Immature natural killer cell (primary cell): Measurements from ENCODE around the gene IGFALS. TPM values are rescaled to one million over a fixed set of nuclear protein-coding genes. Genes with fewer than 3 reads are reported as not detected.

Experiments used
- DNase-seq, 3 donors: peaks; one replicate each; pipeline ENCODE4 v3.0.0; 2022; ENCODE audit warnings: mixed read lengths in 1 of 3
- H3K27ac Mint-ChIP-seq, 6 donors: one replicate each; pipeline ENCODE4 v1.8.0; 2020; ENCODE audit warnings: mixed read lengths in 6 of 6, mild to moderate bottlenecking in 5 of 6, inconsistent platforms in 4 of 6, moderate library complexity in 3 of 6
- H3K27me3 Mint-ChIP-seq, 3 donors: one replicate each; pipeline ENCODE4 v1.8.0; 2020 to 2021; ENCODE audit warnings: low read depth in 3 of 3, mild to moderate bottlenecking in 3 of 3, mixed read lengths in 3 of 3, moderate library complexity in 3 of 3, inconsistent platforms in 1 of 3
- H3K36me3 Mint-ChIP-seq, 3 donors: one replicate each; pipeline ENCODE4 v1.8.0; 2020; ENCODE audit warnings: mixed read lengths in 3 of 3, inconsistent platforms in 2 of 3, mild to moderate bottlenecking in 2 of 3
- H3K4me1 Mint-ChIP-seq, 2 donors: one replicate each; pipeline ENCODE4 v1.8.0; 2020; ENCODE audit warnings: inconsistent platforms in 2 of 2, mild to moderate bottlenecking in 2 of 2, mixed read lengths in 2 of 2, moderate library complexity in 1 of 2
- H3K4me3 Mint-ChIP-seq, 5 donors: one replicate each; pipeline ENCODE4 v1.8.0; 2020; ENCODE audit warnings: mild to moderate bottlenecking in 5 of 5, mixed read lengths in 5 of 5, inconsistent platforms in 3 of 5, moderate library complexity in 3 of 5
- H3K9me3 Mint-ChIP-seq, 6 donors: one replicate each; pipeline ENCODE4 v1.8.0; 2020; ENCODE audit warnings: mild to moderate bottlenecking in 6 of 6, mixed read lengths in 6 of 6, inconsistent platforms in 4 of 6, moderate library complexity in 3 of 6
- polyA plus RNA-seq, 3 donors: library from polyadenylated mRNA; unstranded; fragments of 300-500 nt; fragmentation: Illumina TruSeq; gene quantifications; one replicate each; pipeline ENCODE4 v1.2.3, GENCODE V29; 2021

Gene IGFALS
- polyA plus RNA-seq, 3 donors from 2014 or later = not detected

DNA sequence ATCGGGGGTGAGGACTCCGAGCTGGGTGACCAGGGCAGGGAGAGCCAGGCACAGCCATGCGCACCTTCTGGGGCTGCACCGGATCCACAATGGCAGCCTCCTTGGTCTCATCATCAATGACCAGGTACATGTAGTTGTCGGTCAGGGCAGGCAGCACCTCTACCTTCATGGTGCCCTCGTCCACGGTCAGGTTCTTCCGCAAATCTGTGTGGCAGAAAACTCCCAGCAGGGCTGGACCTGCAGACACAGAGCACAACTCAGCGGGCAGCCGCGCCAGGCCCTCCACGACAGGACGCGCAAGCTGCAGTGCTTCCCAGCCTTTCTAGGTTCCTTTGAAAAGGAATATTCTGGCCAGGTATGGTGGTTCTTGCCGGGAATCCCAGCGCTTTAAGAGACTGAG lies 29.3 kb upstream of the IGFALS start:
- Mint-ChIP-seq H3K27me3 (peaks cover 8 to 14% (median 11%) of the 10 kb centered on the region in 3 donors), H3K9me3 (no peaks in the 10 kb centered on the region), H3K4me1 (peaks cover 27% of the 10 kb centered on the region in 2 donors), H3K4me3 (no peak overlapping the region), H3K36me3 (no peaks in the 10 kb centered on the region), H3K27ac (no peak overlapping the region)
- no peak for DNase-seq

DNA sequence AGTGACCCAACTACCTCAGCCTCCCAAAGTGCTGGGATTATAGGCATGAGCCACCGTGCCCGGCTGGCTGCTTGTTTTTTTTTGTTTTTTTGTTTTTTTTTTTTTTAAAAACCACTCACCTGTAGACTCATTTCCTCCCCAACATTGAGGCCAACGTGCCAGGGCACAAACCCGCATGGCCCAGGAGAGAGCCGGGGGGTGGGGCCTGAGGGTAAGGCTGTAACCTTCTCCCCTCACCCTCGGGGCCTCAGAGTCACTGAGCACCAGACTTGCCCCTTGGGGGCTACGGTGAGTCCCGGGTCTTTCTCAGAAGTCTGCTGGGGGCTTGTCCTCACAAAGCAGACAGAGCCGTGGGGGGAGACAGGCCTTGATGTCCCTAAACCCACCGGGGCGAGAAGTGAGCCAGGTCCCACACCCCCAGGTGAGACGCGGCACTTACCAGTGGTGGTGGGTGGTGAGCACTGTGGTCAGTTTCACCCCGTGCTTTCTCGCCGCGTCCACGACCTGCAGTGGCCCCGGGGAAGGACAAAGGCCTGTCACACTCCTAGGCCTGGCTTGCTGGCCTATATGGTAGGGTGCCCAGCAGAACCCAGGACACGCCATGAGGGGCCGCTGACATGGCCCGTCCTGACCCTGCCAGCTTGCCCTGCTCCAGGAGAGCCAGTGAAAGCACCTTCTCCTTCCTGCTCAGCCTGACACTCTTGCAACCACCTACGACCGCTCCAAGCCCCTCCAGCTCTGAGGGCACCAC lies 28.5 kb upstream of the IGFALS start:
- H3K27me3 Mint-ChIP-seq = peaks cover 6 to 7% (median 7%) of the 10 kb centered on the region in 3 donors
- peak overlapping the region in 1 of 6 donors; percentile 17 for H3K27ac Mint-ChIP-seq
- peaks cover 19 to 20% of the 10 kb centered on the region in 2 donors for H3K4me1 Mint-ChIP-seq
- DNase-seq = no peak
- H3K9me3 Mint-ChIP-seq = no peaks in the 10 kb centered on the region
- no peaks in the 10 kb centered on the region for H3K36me3 Mint-ChIP-seq
- no peak overlapping the region for H3K4me3 Mint-ChIP-seq

DNA sequence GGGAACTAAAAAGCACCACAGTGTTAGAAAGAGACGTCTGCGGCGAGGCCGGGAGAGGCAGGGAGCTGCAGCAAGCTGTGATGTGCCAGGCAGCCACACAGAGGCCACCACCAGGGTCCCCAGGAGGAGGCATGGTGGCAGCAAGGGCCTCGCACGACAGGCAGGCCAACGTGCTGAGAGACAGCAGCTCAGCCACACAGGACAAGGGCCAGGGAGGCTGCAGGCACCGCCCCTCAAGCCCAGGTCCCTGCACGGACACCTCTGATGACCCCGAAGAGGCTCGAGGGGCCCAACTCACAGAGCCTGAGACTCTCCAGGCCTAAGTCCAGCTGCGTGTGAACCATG lies 27.4 kb upstream of the IGFALS start:
- Mint-ChIP-seq H3K27me3 (peaks cover 2 to 4% (median 2%) of the 10 kb centered on the region in 3 donors), H3K9me3 (no peaks in the 10 kb centered on the region), H3K4me1 (peaks cover 18% of the 10 kb centered on the region in 2 donors), H3K36me3 (no peaks in the 10 kb centered on the region), H3K27ac (no peak overlapping the region), H3K4me3 (no peak overlapping the region)
- no peak for DNase-seq

DNA sequence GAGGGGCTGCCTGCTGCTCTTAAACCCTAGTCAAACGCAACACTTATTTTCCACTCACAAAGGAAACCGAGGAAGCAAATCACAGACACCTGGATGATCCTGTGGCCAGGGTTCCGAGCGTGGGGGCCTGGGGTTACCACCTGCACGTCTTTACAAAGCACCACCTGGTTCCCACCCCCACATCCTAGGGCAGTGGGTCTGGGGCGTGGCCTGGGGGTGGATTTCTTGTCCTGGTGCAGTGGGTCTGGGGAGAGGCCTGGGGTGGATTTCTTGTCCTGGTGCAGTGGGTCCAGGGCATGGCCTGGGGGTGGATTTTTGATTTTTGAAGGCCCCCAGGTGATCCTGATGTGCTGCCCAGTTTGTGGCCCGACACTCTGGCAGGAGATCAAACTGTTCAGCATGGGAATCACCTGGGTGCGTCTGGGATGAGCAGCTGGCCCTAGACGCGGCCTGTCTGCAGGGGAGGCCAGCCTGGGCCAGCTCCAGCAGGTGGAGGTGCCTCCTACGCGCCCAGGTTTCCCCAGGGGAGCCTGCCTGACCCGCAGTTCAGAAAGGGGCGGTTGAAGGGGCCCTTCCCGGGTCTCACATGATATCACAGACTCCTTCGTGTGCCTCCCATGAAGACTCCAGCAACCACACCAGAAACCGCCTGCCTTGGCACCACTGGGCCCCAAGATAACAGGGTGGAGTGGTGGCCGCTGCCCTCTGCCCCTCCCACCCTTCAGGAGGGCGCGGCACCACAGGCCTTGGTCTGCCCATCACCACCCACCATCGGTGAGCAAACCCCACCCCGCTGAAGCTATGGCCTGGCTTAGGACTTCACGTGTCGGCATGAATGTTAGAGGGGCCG lies 26.8 kb upstream of the IGFALS start:
- Mint-ChIP-seq H3K4me1 (peaks cover 13 to 15% of the 10 kb centered on the region in 2 donors), H3K36me3 (peaks cover 1 to 2% (median 2%) of the 10 kb centered on the region in 3 donors), H3K27me3 (peaks cover 2 to 4% (median 2%) of the 10 kb centered on the region in 3 donors), H3K4me3 (no peak overlapping the region), H3K9me3 (peaks cover 0 to under 1% (median 0%) of the 10 kb centered on the region in 6 donors), H3K27ac (no peak overlapping the region)
- no peak for DNase-seq

DNA sequence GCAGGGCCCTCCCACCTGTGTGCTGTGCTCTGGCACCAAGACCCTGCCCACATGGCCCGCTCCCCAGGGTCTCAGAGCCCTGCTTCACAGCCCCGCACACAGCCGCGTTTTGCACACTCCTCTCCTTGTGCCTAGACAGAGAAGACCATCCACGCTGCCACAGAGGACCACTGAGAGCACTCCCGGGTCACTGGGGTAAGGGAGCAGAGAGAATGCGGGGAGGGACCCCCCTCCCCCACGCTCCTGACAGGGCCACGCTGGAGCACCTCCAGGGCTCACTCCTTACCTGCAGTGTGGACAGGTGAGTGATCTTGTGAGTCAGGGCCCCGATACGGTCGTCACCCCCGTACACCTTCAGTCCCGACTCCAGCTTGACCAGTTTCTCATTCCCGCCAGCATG lies 26.1 kb upstream of the IGFALS start:
- Mint-ChIP-seq H3K9me3 (peaks cover 0 to 3% (median 0%) of the 10 kb centered on the region in 6 donors), H3K36me3 (peaks cover 6 to 8% (median 7%) of the 10 kb centered on the region in 3 donors), H3K27me3 (peaks cover 2 to 3% (median 2%) of the 10 kb centered on the region in 3 donors), H3K27ac (peak overlapping the region in 2 of 6 donors; percentile 40 to 57), H3K4me3 (no peak overlapping the region), H3K4me1 (peaks cover 10 to 16% of the 10 kb centered on the region in 2 donors)
- no peak for DNase-seq

DNA sequence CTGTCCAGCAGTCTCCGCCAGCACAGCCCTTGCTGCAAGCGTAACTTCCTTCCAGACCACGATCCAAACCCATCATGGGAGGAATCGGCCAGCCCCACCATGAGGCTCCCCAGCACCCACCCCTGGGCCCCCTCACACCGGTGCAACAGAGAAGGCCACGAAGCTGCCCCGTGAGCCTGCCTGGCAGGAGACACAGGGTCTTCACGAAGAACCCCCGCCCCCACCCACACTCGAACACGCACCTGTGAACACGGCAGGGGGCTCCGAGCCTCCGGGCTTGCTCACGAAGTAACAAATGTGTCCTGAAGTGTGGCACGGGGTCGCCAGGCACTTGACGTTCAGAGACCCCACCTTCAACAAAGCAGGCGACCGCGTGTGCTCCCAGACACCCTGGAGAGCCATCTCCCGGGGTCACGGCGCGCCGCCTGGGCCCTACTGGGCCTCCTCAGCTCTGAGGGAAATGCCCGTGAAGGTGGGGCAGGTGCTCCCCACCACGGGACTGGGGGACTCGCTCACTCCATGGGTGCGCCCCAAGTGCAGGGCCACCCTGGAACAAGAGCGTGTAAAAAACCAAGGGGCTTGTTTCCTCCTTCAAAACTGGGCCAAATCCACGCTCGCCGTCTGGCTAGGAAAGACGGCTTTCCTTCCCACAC lies 25.5 kb upstream of the IGFALS start:
- H3K27ac Mint-ChIP-seq = peak overlapping the region in 3 of 6 donors; percentile 40 to 71 (median 57)
- H3K36me3 Mint-ChIP-seq = peaks cover 6 to 8% (median 7%) of the 10 kb centered on the region in 3 donors

DNA sequence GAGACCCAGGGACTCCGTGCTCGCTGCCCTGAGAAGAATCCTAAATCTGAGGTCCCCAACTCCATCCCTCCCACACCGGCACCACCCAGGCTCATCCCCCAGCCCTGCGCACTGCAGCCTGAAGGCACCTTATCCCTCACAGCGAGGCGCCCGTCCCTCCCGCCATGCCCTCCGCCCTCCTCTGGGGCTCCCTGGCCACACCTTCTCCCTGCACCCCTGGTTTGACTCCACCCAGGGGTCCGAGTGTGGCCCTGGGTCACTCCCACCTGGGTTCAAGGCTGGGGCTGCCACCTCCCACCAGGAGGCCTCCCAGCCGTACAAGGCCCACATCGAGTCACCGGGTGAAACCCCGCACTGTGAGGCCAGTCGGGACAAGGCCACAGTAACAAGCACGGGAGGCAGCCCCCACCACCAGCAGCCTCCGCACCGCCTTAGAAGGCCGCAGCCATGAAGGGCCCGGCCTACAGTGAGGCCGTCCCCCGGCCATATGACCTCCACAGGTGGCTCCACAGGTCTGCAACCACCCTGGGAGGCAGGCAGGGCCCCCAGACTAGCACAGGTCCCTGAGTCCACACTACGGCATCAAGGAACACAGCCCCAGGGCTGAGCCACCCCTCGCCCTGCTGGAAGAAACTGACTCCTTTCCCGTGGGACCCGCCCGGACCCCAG lies 24.8 kb upstream of the IGFALS start:
- Mint-ChIP-seq H3K36me3 (peaks cover 7 to 13% (median 8%) of the 10 kb centered on the region in 3 donors), H3K9me3 (peaks cover 0 to 3% (median 0%) of the 10 kb centered on the region in 6 donors), H3K4me1 (peaks cover 0 to 8% of the 10 kb centered on the region in 2 donors), H3K27me3 (peaks cover 0 to 4% (median 2%) of the 10 kb centered on the region in 3 donors), H3K27ac (no peak overlapping the region), H3K4me3 (no peak overlapping the region)
- no peak for DNase-seq

More for the DNA sequence above, 25.5 kb upstream of the IGFALS start:
- peaks cover 4 to 10% of the 10 kb centered on the region in 2 donors for H3K4me1 Mint-ChIP-seq
- DNase-seq = no peak
- no peak overlapping the region for H3K4me3 Mint-ChIP-seq
- H3K9me3 Mint-ChIP-seq = peaks cover 0 to 3% (median 0%) of the 10 kb centered on the region in 6 donors
- H3K27me3 Mint-ChIP-seq = peaks cover 2% of the 10 kb centered on the region in 3 donors

DNA sequence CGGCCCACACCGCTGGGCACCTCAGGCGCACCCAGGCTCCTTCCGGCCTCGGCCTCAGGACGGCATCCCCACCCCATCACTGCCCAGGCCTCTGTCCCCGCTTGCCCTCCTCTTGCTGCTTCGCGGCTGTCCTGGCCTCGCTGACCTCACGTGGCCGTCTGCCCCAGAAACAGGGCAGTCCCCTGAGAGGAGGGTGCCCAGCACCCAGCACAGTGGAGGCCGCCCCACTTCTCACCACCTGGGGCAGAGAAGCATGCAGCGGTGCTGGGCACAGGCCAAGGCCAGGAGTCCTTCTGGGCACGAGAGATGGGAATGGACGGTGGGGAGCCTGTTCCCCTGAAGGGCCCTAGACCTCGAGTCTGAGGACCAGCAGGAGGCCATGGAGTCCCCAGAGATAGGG lies 24.2 kb upstream of the IGFALS start:
- no peak for DNase-seq
- Mint-ChIP-seq H3K4me1 (peaks cover 4 to 12% of the 10 kb centered on the region in 2 donors), H3K4me3 (no peak overlapping the region), H3K27ac (no peak overlapping the region), H3K36me3 (peaks cover 7 to 16% (median 8%) of the 10 kb centered on the region in 3 donors), H3K27me3 (peaks cover 0 to 4% (median 2%) of the 10 kb centered on the region in 3 donors), H3K9me3 (peaks cover 0 to 3% (median 0%) of the 10 kb centered on the region in 6 donors)

DNA sequence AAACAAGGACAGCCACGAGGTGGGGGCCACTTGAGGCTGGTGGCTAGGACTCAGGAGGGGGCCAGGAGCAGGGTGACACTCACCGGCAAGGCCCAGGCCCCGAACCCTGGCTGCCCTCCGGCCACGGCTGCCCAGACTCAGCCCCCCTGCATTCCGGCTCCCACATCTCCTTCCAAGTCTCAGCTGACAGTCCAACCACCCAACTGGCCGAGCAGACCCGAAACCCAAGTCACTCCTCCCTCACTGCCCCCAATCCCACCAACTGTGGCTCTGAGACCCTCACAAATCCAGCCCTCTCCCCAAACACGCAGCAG lies 23.7 kb upstream of the IGFALS start:
- Mint-ChIP-seq H3K4me1 (peaks cover 4 to 12% of the 10 kb centered on the region in 2 donors), H3K27me3 (peaks cover 0 to 4% (median 2%) of the 10 kb centered on the region in 3 donors), H3K36me3 (peaks cover 7 to 16% (median 8%) of the 10 kb centered on the region in 3 donors), H3K9me3 (peaks cover 0 to 3% (median 0%) of the 10 kb centered on the region in 6 donors), H3K27ac (peak overlapping the region in 1 of 6 donors; percentile 1), H3K4me3 (no peak overlapping the region)
- DNase-seq = no peak

DNA sequence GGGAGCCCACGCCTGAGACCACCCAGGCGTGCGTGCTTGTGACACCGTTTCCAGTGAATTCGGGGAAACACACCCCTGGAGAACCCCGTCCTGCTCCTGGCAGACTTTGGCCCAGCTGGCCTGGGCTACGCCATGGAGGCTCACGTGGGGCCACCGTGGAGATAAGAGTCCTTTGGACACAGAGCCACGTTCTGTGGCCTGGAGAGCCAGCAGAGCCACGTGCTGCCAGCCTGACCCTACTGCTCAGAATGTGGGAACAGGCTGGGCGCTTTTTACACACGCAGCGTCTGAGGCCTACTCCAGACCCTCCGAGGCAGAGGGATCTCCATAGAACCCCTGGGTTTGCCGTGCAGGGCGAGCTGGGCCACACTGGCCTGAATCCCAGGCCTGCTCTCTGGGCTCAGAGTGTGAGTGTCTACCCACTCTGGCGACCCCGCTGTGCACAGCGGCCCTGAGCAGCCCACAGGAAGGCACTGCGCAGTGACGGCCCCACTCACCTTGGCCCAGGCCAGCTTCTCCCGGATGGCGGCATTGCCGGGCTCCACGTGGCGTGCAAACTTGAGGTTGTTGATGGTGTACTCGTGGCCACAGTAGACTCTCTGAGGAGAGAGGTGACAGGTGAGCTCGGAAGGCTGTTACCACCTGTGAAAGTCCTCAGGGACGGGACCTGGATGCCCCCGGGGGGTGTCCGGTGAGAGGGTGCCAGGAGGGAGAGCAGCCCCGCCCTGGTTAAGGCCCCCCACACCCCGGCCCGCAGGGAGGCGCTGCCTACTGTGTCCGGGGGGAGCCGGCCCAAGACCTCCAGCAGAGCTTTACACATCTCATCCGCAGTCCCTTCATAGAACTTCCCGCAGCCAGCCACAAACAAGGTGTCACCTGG lies 23.1 kb upstream of the IGFALS start:
- Mint-ChIP-seq H3K4me3 (no peak overlapping the region), H3K4me1 (peaks cover 4 to 12% of the 10 kb centered on the region in 2 donors), H3K36me3 (peaks cover 7 to 16% (median 8%) of the 10 kb centered on the region in 3 donors), H3K27me3 (peaks cover 0 to 4% (median 2%) of the 10 kb centered on the region in 3 donors), H3K9me3 (peaks cover 0 to 3% (median 0%) of the 10 kb centered on the region in 6 donors), H3K27ac (no peak overlapping the region)
- no peak for DNase-seq

DNA sequence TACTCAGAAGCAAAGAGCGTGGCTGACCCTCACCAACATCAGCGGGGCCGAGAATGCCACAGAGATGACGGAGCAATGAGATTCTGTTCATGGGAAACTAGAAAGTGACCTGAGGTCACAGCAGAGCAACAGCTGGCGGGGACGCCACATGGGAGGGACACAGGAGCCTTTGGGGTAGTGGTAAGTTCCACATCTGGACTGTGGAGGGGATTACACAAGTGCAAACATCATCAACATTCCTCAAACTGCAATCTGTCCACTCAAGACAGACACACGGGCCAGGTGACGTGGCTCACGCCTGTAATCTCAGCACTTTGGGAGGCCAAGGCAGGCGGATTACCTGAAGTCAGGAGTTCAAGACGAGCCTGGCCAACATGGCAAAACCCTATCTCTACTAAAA lies 22.0 kb upstream of the IGFALS start:
- H3K36me3 Mint-ChIP-seq = peaks cover 7 to 16% (median 8%) of the 10 kb centered on the region in 3 donors
- peaks cover 4 to 12% of the 10 kb centered on the region in 2 donors for H3K4me1 Mint-ChIP-seq
- peak overlapping the region in 1 of 6 donors; percentile 42 for H3K27ac Mint-ChIP-seq
- no peak overlapping the region for H3K4me3 Mint-ChIP-seq
- peaks cover 0 to 4% (median 2%) of the 10 kb centered on the region in 3 donors for H3K27me3 Mint-ChIP-seq
- DNase-seq = no peak
- peaks cover 0 to 3% (median 0%) of the 10 kb centered on the region in 6 donors for H3K9me3 Mint-ChIP-seq

DNA sequence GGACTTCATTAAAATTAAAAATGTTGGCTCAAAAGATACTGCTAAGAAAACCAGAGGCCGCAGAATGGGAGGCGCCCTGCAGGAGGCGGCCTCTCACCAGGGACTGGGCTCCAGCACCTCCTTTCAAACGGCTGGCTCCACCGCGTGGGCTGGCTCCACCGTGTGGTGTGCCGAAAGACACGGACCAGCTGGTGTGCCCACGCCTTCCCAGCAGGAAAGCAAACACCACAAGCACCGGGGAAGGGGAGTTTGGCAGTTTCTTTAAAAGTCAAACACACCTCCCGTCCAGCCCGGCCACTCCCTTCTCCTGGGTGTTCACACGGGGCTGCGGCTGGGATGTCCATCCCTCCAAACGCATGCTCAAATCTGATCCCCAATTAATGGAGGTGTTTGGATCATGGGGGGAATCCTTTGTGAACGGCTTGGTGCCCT lies 19.2 kb upstream of the IGFALS start:
- Mint-ChIP-seq H3K27me3 (peaks cover 0 to 5% (median 2%) of the 10 kb centered on the region in 3 donors), H3K4me3 (no peak overlapping the region), H3K4me1 (peaks cover 4 to 12% of the 10 kb centered on the region in 2 donors), H3K9me3 (peaks cover 0 to 3% (median 0%) of the 10 kb centered on the region in 6 donors), H3K27ac (peak overlapping the region in 2 of 6 donors; percentile 25 to 60), H3K36me3 (peaks cover 7 to 16% (median 8%) of the 10 kb centered on the region in 3 donors)
- DNase-seq = peak in 2 of 3 donors; percentile 8 to 18
